Spleen (tissue), 11 donors: ENCODE measurements around the gene FBXO40. TPM values are rescaled to one million over a fixed set of nuclear protein-coding genes. Genes with fewer than 3 reads are reported as not detected.
A peak's percentile ranks its signal among the peaks of the same experiment; 100 is the strongest.

Source experiments
- DNase-seq: peaks from one replicate; pipeline ENCODE4 v3.0.0-alpha.2; 2020
- H3K27ac ChIP-seq, 8 donors: fragments of 200-600 bp; sonication (generic) in 7 of 8; 1 replicate in 4 of 8; 2 replicates in 4 of 8; pipeline versions ENCODE4 v1.5.0 to v1.8.0; 2016 to 2021; ENCODE audit warnings: inconsistent platforms in 4 of 8, mild to moderate bottlenecking in 4 of 8, moderate library complexity in 1 of 8
- H3K27me3 ChIP-seq, 7 donors: fragments of 200-600 bp; sonication (generic) in 6 of 7; replicated peaks in 1 of 7; 1 replicate in 4 of 7; 2 replicates in 3 of 7; pipeline versions ENCODE4 v1.5.0 to v1.8.0; 2016 to 2021; ENCODE audit warnings: inconsistent platforms in 3 of 7, mild to moderate bottlenecking in 1 of 7
- H3K36me3 ChIP-seq, 6 donors: fragments of 200-600 bp; sonication (generic) in 5 of 6; 1 replicate in 4 of 6; 2 replicates in 2 of 6; pipeline versions ENCODE4 v1.5.0 to v1.8.0; 2016 to 2021; ENCODE audit warnings: inconsistent platforms in 2 of 6
- H3K4me1 ChIP-seq, 6 donors: fragments of 200-600 bp; sonication (generic) in 5 of 6; 1 replicate in 3 of 6; 2 replicates in 3 of 6; pipeline versions ENCODE4 v1.5.0 to v1.8.0; 2016 to 2021; ENCODE audit warnings: inconsistent platforms in 3 of 6
- H3K4me3 ChIP-seq, 8 donors: fragments of 200-600 bp; sonication (generic) in 7 of 8; 1 replicate in 4 of 8; 2 replicates in 4 of 8; pipeline versions ENCODE4 v1.5.0 to v1.8.0; 2016 to 2021; ENCODE audit warnings: inconsistent platforms in 4 of 8, mild to moderate bottlenecking in 4 of 8, moderate library complexity in 2 of 8
- H3K9me3 ChIP-seq, 8 donors: fragments of 200-600 bp; sonication (generic) in 7 of 8; 1 replicate in 4 of 8; 2 replicates in 4 of 8; pipeline versions ENCODE4 v1.5.0 to v1.8.0; 2016 to 2021; ENCODE audit warnings: inconsistent platforms in 4 of 8
- CTCF ChIP-seq, 11 experiments: fragments of 200-600 bp in 7 of 11; fragments of 450-650 bp in 4 of 11; sonication (generic) in 4 of 11; IDR thresholded peaks in 8 of 11; conservative IDR thresholded peaks in 3 of 11; 1 replicate in 7 of 11; 2 replicates in 4 of 11; pipeline versions ENCODE4 v1.4.0 to v1.8.0; 2016 to 2021; ENCODE audit warnings: antibody characterized with exemption in 11 of 11, inconsistent platforms in 4 of 11, mild to moderate bottlenecking in 1 of 11
- POLR2A ChIP-seq, 3 donors: fragments of 450-650 bp; IDR thresholded peaks; one replicate each; pipeline ENCODE4 v1.5.1; 2017; ENCODE audit warnings: antibody characterized with exemption in 3 of 3, mild to moderate bottlenecking in 1 of 3
- POLR2AphosphoS5 ChIP-seq, 3 donors: sonication (generic); formaldehyde crosslinking; IDR thresholded peaks; one replicate each; pipeline ENCODE4 v1.5.1; 2017; ENCODE audit warnings: antibody characterized with exemption in 3 of 3
- WGBS, 5 donors: extraction: QIAGEN DNeasy Blood & Tissue Kit in 3 of 5; methylation state at CpG; one replicate each; pipeline versions ENCODE4 v1.1.5 to v1.1.7; 2013 to 2018; 5-methylcytosine and 5-hydroxymethylcytosine counted together
- intact Hi-C: fragments of 100-400 bp; cut with DNase I; formaldehyde crosslinking; loops from one replicate; pipeline ENCODE4 v1.15.0; 2023; ENCODE audit warnings: low total_unique reads
- polyA plus RNA-seq, 3 donors: library from polyadenylated mRNA; stranded (reverse); fragments of 200-250 nt; gene quantifications; one replicate each; pipeline ENCODE4 v1.2.1, GENCODE V29; 2013
- total RNA-seq, 7 donors: library from RNA; depleted of rRNA in 3 of 7; stranded (reverse); fragments of >200 nt in 3 of 7; fragmentation: NEBNext Ultra II Directional in 4 of 7; extraction: Animal tissue kit (Norgen Biotek cat#: 25700) in 4 of 7; gene quantifications; one replicate each; pipeline versions ENCODE4 v1.1.0 to v1.2.1, GENCODE V29; 2016 to 2021
- donor health status: healthy with polysubstance abuse.
- donor health status: DM: no; HTN: no; CAD: no; lungs with moderate emphysema.
- donor health status: DM: no; HTN: no; CAD: no.
- donor health status: Bipolar disorder and iron deficiency.
- donor health status: healthy.
- donor health status: DM: no; HTN: no; CAD: no.
- donor health status: DM: yes; HTN: yes; CAD: no.

Gene FBXO40
- total and polyA plus RNA-seq, 10 donors = not detected

- peaks cover 28 to 56% (median 43%) of the 10 kb centered on the region in 6 donors for H3K4me1 ChIP-seq
- 75 to 88% (median 81%) methylated on average over 6 of the region's 6 CpGs for WGBS, 5 donors
- H3K27me3 ChIP-seq = no peaks in the 10 kb centered on the region
- peaks cover 2 to 72% (median 50%) of the 10 kb centered on the region in 6 donors for H3K36me3 ChIP-seq
- peak overlapping the region; percentile 90 to 98 (median 96) for H3K27ac ChIP-seq
- intact Hi-C loops = no loop called here
- H3K9me3 ChIP-seq = no peaks in the 10 kb centered on the region
- TF ChIP-seq POLR2AphosphoS5 (IDR thresholded peaks at IDR 0.05) = no peak
- H3K4me3 ChIP-seq = peak overlapping the region in 1 of 8 donors; percentile 71
- no peak for DNase-seq
Measured at GRCh38 chr3:121661376-121661775, 68.2 kb downstream of the FBXO40 start.

DNA sequence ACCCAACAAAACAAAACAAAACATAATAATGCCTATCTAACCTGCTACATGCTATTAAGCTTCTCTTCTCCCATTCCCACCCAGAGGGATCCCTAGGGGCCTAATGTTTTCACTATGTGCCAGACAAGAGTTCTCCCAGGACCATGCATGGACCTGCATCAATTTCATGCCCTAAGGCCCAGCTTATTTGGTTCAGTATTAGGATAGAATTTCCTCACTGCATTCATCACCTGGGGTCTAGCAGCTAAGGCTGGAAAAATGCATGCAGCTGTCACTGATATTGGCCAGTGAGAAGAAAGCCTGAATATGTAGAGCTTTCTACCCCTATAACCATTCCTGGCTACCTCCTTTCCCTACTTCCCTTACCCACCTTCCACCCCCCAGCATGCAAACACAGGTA lies 69.6 kb downstream of the FBXO40 start:
- no peak overlapping the region for H3K4me3 ChIP-seq
- H3K36me3 ChIP-seq = peaks cover 8 to 72% (median 51%) of the 10 kb centered on the region in 6 donors
- no peaks in the 10 kb centered on the region for H3K9me3 ChIP-seq
- intact Hi-C loops = no loop called here
- TF ChIP-seq CTCF (IDR thresholded peaks at IDR 0.05 in 8 of 11, conservative IDR thresholded peaks at IDR 0.05 in 3 of 11) = no peak
- TF ChIP-seq POLR2AphosphoS5 (IDR thresholded peaks at IDR 0.05) = no peak
- TF ChIP-seq POLR2A (IDR thresholded peaks at IDR 0.05) = no peak
- no peaks in the 10 kb centered on the region for H3K27me3 ChIP-seq
- peaks cover 28 to 58% (median 35%) of the 10 kb centered on the region in 6 donors for H3K4me1 ChIP-seq
- no peak for DNase-seq
- peak overlapping the region in 3 of 8 donors; percentile 95 to 98 (median 97) for H3K27ac ChIP-seq

DNA sequence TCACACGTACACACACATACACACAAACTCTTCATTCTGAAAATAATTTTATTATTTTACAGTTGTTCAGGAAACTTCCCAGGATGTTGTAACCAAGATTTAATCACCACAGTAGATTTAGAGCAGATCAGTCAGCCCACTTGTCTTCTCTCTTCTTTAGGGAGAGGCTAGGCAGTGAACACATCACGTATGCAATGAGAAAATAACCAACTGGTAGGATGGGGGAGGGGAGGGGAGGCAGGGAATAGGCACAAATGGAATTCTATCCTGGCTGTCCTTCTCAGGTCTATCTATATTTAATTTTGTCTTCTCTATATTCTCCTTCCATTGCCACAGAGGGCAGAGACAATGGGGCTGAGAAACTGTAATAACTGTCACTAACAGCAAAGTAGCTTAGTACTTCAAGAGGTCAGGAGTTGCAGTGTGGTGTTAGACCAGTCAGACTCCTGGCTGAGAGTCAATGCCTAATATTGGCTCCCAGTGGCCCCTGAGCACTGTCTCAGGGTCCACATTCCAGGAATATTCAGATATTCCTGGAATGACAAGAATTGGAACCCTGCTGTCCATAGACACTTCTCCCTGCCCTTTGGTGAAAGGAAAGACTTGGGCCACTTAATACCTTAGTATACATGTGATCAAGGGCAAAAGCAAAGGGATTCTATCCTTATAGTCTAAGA lies 70.1 kb downstream of the FBXO40 start:
- H3K9me3 ChIP-seq = no peaks in the 10 kb centered on the region
- H3K36me3 ChIP-seq = peaks cover 10 to 72% (median 54%) of the 10 kb centered on the region in 6 donors
- no peak overlapping the region for H3K4me3 ChIP-seq
- no peaks in the 10 kb centered on the region for H3K27me3 ChIP-seq
- peaks cover 23 to 58% (median 29%) of the 10 kb centered on the region in 6 donors for H3K4me1 ChIP-seq
- 47 to 96% (median 68%) methylated on average over 2 of the region's 2 CpGs for WGBS, 5 donors
- TF ChIP-seq CTCF (IDR thresholded peaks at IDR 0.05 in 8 of 11, conservative IDR thresholded peaks at IDR 0.05 in 3 of 11) (no peak), POLR2AphosphoS5 (IDR thresholded peaks at IDR 0.05) (no peak), POLR2A (IDR thresholded peaks at IDR 0.05) (no peak)
- DNase-seq = no peak
- intact Hi-C loops = no loop called here
- H3K27ac ChIP-seq = peak overlapping the region in 1 of 8 donors; percentile 2

DNA sequence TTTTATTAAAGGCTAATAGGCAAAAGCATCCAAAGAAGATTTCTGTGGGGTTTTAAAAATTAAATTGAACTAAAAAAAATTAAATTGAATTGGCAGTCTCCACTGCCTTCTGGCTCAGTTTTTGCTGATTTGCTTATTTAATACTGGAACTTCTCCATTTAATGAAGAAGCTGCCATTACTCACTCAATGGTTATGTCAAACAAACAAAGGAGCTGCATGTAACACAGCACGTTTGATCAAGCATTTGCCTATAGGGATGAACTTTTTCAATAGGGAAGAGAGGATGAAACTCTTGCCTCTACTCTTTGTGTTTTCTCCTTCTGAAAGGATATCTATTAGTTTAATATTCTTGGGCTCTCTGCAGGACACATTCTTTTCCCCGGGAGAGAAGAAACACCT lies 72.3 kb downstream of the FBXO40 start:
- DNase-seq = no peak
- 69 to 93% (median 84%) methylated on average over 2 of the region's 2 CpGs for WGBS, 5 donors
- peaks cover 10 to 83% (median 71%) of the 10 kb centered on the region in 6 donors for H3K36me3 ChIP-seq

More for the DNA sequence above, 72.3 kb downstream of the FBXO40 start:
- TF ChIP-seq POLR2AphosphoS5 (IDR thresholded peaks at IDR 0.05) (no peak), POLR2A (IDR thresholded peaks at IDR 0.05) (no peak), CTCF (IDR thresholded peaks at IDR 0.05 in 8 of 11, conservative IDR thresholded peaks at IDR 0.05 in 3 of 11) (no peak)
- no peak overlapping the region for H3K4me3 ChIP-seq
- H3K9me3 ChIP-seq = no peaks in the 10 kb centered on the region
- H3K27me3 ChIP-seq = no peaks in the 10 kb centered on the region
- intact Hi-C loops = no loop called here
- peak overlapping the region in 5 of 8 donors; percentile 29 to 85 (median 75) for H3K27ac ChIP-seq
- peaks cover 5 to 39% (median 9%) of the 10 kb centered on the region in 6 donors for H3K4me1 ChIP-seq
